Lower leg skin (tissue), 3 donors: ENCODE measurements around the gene PTPRT.

Experiments
- POLR2A ChIP-seq, 2 donors: fragments of 450-650 bp; IDR thresholded peaks; one replicate each; pipeline ENCODE4 v1.6.1; 2016 to 2017; ENCODE audit warnings: antibody characterized with exemption in 2 of 2, mild to moderate bottlenecking in 1 of 2, moderate library complexity in 1 of 2
- TF ChIP-seq, protein P1 (sequence below), 3 donors: fragments of 450-650 bp; IDR thresholded peaks; one replicate each; pipeline ENCODE4 v1.5.1; 2016; ENCODE audit warnings: antibody characterized with exemption in 3 of 3, mild to moderate bottlenecking in 3 of 3, moderate library complexity in 2 of 3

DNA sequence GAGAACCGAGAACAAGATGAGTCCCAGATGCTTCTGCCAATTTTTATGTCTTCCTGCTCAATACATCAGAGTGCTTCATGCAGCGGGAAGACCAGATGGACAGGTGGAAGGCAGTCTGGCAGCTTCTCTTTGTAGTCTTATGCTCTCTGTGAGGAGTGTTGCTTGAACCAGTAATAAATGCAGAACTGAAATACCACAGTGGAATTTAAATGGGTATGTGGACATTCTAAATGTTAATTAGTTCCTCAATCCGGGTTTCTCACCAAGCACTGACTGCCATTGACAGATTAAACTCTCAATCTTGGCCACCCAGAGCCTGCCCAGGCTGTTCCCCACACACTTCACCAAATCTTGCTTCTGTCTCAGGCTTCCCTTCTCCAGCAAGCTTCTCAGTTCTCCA, 876.0 kb downstream of the PTPRT start:
- TF ChIP-seq, protein P1, sequence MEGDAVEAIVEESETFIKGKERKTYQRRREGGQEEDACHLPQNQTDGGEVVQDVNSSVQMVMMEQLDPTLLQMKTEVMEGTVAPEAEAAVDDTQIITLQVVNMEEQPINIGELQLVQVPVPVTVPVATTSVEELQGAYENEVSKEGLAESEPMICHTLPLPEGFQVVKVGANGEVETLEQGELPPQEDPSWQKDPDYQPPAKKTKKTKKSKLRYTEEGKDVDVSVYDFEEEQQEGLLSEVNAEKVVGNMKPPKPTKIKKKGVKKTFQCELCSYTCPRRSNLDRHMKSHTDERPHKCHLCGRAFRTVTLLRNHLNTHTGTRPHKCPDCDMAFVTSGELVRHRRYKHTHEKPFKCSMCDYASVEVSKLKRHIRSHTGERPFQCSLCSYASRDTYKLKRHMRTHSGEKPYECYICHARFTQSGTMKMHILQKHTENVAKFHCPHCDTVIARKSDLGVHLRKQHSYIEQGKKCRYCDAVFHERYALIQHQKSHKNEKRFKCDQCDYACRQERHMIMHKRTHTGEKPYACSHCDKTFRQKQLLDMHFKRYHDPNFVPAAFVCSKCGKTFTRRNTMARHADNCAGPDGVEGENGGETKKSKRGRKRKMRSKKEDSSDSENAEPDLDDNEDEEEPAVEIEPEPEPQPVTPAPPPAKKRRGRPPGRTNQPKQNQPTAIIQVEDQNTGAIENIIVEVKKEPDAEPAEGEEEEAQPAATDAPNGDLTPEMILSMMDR (IDR thresholded peaks at IDR 0.05): no peak
- TF ChIP-seq POLR2A (IDR thresholded peaks at IDR 0.05): no peak
